Sigmoid colon (tissue), 7 donors: ENCODE data around the gene PIGV. TPM values are rescaled to one million over a fixed set of nuclear protein-coding genes. Genes with fewer than 3 reads are reported as not detected.

Experiments
- DNase-seq: peaks from one replicate; pipeline ENCODE4 v3.0.0-alpha.2; 2019
- H3K27ac ChIP-seq, 4 donors: fragments of 200-600 bp; sonication (generic); one replicate each; pipeline ENCODE4 v1.5.1; 2016 to 2019; ENCODE audit warnings: mild to moderate bottlenecking in 1 of 4
- H3K27me3 ChIP-seq, 3 donors: fragments of 200-600 bp; sonication (generic); one replicate each; pipeline ENCODE4 v1.5.1; 2019; ENCODE audit warnings: mild to moderate bottlenecking in 1 of 3
- H3K36me3 ChIP-seq, 4 donors: fragments of 200-600 bp; sonication (generic); one replicate each; pipeline ENCODE4 v1.5.1; 2016 to 2019
- H3K4me1 ChIP-seq, 4 donors: fragments of 200-600 bp; sonication (generic); one replicate each; pipeline ENCODE4 v1.5.1; 2017 to 2019
- H3K4me3 ChIP-seq, 4 donors: fragments of 200-600 bp; sonication (generic); one replicate each; pipeline ENCODE4 v1.5.1; 2017 to 2019; ENCODE audit warnings: mild to moderate bottlenecking in 2 of 4, moderate library complexity in 1 of 4
- H3K9me3 ChIP-seq, 4 donors: fragments of 200-600 bp in 3 of 4; sonication (generic) in 3 of 4; one replicate each; pipeline versions ENCODE4 v1.5.1 to v1.6.1; 2013 to 2019
- EP300 ChIP-seq, 4 donors: sonication (generic); formaldehyde crosslinking; IDR thresholded peaks; one replicate each; pipeline ENCODE4 v1.6.1; 2017; ENCODE audit warnings: antibody characterized with exemption in 4 of 4
- POLR2A ChIP-seq, 2 donors: fragments of 450-650 bp; IDR thresholded peaks; one replicate each; pipeline ENCODE4 v1.6.1; 2016; ENCODE audit warnings: antibody characterized with exemption in 2 of 2, mild to moderate bottlenecking in 2 of 2, moderate library complexity in 2 of 2
- POLR2AphosphoS5 ChIP-seq, 4 donors: sonication (generic); formaldehyde crosslinking; IDR thresholded peaks; one replicate each; pipeline ENCODE4 v1.6.1; 2017; ENCODE audit warnings: antibody characterized with exemption in 4 of 4
- WGBS, 2 donors: extraction: QIAGEN DNeasy Blood & Tissue Kit; methylation state at CpG; one replicate each; pipeline ENCODE4 v1.1.7; 2013; 5-methylcytosine and 5-hydroxymethylcytosine counted together
- intact Hi-C: fragments of 100-400 bp; cut with DNase I; formaldehyde crosslinking; loops from one replicate; pipeline ENCODE4 v1.15.1; 2023
- polyA plus RNA-seq, 3 donors: library from polyadenylated mRNA; stranded (reverse); fragments of 200-250 nt; gene quantifications; one replicate each; pipeline ENCODE4 v1.2.3, GENCODE V29; 2013
- total RNA-seq, 4 donors: library from RNA; depleted of rRNA; stranded (reverse); fragments of >200 nt; gene quantifications; one replicate each; pipeline ENCODE4 v1.1.0, GENCODE V29; 2016
- TF ChIP-seq, protein P1 (sequence below), 4 experiments: fragments of 450-650 bp in 3 of 4; fragments of 200-600 bp in 1 of 4; IDR thresholded peaks; one replicate each; pipeline ENCODE4 v1.5.1; 2016 to 2019; ENCODE audit warnings: antibody characterized with exemption in 4 of 4, mild to moderate bottlenecking in 3 of 4, moderate library complexity in 2 of 4
- donor health status: healthy with polysubstance abuse.
- donor health status: Bipolar disorder and iron deficiency.
- donor health status: healthy.

PIGV gene
- total and polyA plus RNA-seq, 7 donors = 5.1 to 24.9 (median 11.5) TPM

DNA sequence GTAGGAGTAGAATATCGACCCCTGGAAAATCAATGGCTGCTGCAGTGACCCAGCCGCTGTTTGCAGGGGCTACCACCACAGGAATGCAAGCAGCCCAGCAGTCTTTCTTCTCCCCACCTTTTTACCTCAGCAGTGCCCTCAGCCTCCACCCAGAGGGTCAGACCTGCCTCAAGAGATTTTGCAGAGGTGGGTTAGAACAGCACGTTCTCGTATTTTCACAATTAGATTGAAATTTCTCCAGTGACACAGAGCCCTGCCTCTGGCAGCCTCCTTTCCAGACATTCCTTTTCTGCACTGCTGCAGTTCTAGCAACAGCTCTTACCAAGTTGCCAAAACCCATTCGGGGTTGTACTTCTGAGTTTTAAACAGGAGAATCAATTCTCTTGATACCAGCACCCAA, 38.3 kb upstream of the PIGV start:
- TF ChIP-seq EP300 (IDR thresholded peaks at IDR 0.05) = no peak
- no peak for TF ChIP-seq POLR2AphosphoS5 (IDR thresholded peaks at IDR 0.05)
- TF ChIP-seq, protein P1, sequence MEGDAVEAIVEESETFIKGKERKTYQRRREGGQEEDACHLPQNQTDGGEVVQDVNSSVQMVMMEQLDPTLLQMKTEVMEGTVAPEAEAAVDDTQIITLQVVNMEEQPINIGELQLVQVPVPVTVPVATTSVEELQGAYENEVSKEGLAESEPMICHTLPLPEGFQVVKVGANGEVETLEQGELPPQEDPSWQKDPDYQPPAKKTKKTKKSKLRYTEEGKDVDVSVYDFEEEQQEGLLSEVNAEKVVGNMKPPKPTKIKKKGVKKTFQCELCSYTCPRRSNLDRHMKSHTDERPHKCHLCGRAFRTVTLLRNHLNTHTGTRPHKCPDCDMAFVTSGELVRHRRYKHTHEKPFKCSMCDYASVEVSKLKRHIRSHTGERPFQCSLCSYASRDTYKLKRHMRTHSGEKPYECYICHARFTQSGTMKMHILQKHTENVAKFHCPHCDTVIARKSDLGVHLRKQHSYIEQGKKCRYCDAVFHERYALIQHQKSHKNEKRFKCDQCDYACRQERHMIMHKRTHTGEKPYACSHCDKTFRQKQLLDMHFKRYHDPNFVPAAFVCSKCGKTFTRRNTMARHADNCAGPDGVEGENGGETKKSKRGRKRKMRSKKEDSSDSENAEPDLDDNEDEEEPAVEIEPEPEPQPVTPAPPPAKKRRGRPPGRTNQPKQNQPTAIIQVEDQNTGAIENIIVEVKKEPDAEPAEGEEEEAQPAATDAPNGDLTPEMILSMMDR (IDR thresholded peaks at IDR 0.05) = no peak
- TF ChIP-seq POLR2A (IDR thresholded peaks at IDR 0.05) = no peak
- H3K4me3 ChIP-seq = no peak overlapping the region
- no peak for DNase-seq
- H3K36me3 ChIP-seq = peaks cover 0 to 42% (median 4%) of the 10 kb centered on the region in 4 donors
- H3K27ac ChIP-seq = no peak overlapping the region
- peaks cover 0 to 67% (median 25%) of the 10 kb centered on the region in 4 donors for H3K4me1 ChIP-seq
- H3K9me3 ChIP-seq = no peaks in the 10 kb centered on the region
- intact Hi-C loops = no loop called here
- WGBS, 2 donors = 90 to 94% methylated on average over 5 of the region's 5 CpGs
- H3K27me3 ChIP-seq = no peaks in the 10 kb centered on the region

DNA sequence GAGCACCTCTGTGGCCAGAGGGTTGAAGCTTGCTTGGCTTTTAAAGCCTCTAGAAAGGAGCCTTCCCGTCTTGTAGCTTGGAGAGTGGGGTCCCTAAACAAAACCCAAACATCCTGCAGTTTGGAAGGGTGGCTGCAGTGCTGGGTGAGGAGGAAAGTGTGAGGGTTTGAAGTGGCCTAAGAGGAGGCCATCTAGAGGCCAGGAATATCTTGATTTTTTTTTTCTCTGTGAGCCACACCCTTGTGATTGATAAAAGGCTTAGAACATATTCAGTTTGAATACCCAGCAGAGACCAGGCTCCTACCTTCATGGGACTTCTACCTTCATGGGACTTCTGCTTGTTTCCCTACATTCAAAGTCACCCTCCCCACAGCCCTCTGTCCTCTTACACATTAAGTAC, 37.3 kb upstream of the PIGV start:
- H3K4me1 ChIP-seq = peaks cover 0 to 60% (median 23%) of the 10 kb centered on the region in 4 donors
- WGBS, 2 donors = 81 to 83% methylated on average over 1 of the region's 1 CpG
- H3K27ac ChIP-seq = no peak overlapping the region
- TF ChIP-seq EP300 (IDR thresholded peaks at IDR 0.05) (no peak), POLR2A (IDR thresholded peaks at IDR 0.05) (no peak), POLR2AphosphoS5 (IDR thresholded peaks at IDR 0.05) (no peak)
- TF ChIP-seq, protein P1 (IDR thresholded peaks at IDR 0.05) = no peak
- peaks cover 0 to 34% (median 4%) of the 10 kb centered on the region in 4 donors for H3K36me3 ChIP-seq
- H3K4me3 ChIP-seq = no peak overlapping the region
- no peak for DNase-seq
- no peaks in the 10 kb centered on the region for H3K27me3 ChIP-seq
- intact Hi-C loops = no loop called here
- no peaks in the 10 kb centered on the region for H3K9me3 ChIP-seq

DNA sequence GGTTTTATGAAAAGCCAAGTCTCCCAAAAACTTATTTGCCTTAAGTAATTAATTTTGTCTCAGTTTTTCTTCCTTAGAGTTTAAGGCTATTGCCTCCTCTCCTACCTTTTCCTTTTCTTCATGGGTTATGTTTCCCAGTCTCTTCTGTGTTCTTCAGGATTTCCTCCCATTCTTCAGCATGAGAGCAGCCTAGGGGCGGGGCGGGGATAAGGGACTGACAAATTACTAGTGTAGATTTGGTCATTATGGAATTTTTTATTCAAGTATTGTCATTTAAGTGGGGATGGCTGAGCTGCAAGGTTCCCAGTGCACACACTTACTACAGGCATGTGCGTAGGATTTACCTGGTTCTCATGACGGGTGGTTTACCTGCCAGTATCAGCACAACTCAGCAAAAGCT, 35.2 kb upstream of the PIGV start:
- WGBS, 2 donors = 96% methylated on average over 4 of the region's 4 CpGs

DNA sequence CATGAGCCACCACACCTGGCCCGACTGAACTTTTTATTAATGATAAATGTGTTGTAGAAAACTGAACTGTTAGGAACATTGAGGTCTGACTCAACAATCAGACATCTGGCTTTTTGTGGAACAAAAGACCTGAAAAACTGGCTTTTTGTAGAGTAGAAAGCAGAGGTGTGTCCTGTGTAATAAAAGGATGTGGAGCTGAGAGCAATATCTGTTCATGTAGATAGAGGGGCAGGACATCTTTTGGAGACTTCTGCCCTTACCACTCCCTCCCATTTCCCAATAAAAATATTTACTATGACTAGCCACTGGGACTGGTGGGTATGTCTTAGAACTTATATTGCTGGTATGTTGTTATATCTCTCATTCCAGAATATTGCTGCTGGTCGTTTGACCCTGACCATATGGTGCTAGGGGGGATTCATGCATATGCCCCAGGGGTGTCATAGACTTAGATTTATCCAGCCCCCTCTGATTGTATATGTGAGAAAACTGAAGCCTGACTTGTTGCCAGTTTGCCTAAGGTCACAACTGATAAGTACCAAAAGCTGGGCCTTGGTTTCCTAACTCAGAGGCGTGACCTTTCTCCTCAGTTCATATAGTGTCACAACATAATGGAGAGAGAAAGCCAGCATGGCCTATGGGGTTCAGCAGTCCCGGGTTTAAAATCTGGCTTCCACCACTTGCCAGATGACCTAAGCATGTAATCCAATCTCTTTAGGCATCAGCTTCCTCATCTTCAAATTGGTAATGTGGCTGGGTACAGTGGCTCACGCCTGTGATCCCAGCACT, 33.5 kb upstream of the PIGV start:
- TF ChIP-seq POLR2AphosphoS5 (IDR thresholded peaks at IDR 0.05) = no peak
- TF ChIP-seq POLR2A (IDR thresholded peaks at IDR 0.05) = no peak
- no peak for TF ChIP-seq EP300 (IDR thresholded peaks at IDR 0.05)
- TF ChIP-seq, protein P1 (IDR thresholded peaks at IDR 0.05) = no peak
- Histone ChIP-seq H3K4me3 (no peak overlapping the region), H3K4me1 (peaks cover 0 to 38% (median 15%) of the 10 kb centered on the region in 4 donors), H3K27ac (peak overlapping the region in 2 of 4 donors; percentile 26 to 49), H3K27me3 (no peaks in the 10 kb centered on the region), H3K9me3 (no peaks in the 10 kb centered on the region), H3K36me3 (peaks cover 0 to 30% (median 4%) of the 10 kb centered on the region in 4 donors)
- no peak for DNase-seq
- 76 to 87% methylated on average over 5 of the region's 5 CpGs for WGBS, 2 donors
- intact Hi-C loops = no loop called here

More for the DNA sequence above, 35.2 kb upstream of the PIGV start:
- peak overlapping the region in 3 of 4 donors; percentile 6 to 49 (median 26) for H3K27ac ChIP-seq
- peaks cover 0 to 23% (median 2%) of the 10 kb centered on the region in 4 donors for H3K36me3 ChIP-seq
- intact Hi-C loops = no loop called here
- H3K4me3 ChIP-seq = no peak overlapping the region
- no peaks in the 10 kb centered on the region for H3K9me3 ChIP-seq
- H3K27me3 ChIP-seq = no peaks in the 10 kb centered on the region
- TF ChIP-seq, protein P1 (IDR thresholded peaks at IDR 0.05) = no peak
- TF ChIP-seq POLR2A (IDR thresholded peaks at IDR 0.05) (no peak), POLR2AphosphoS5 (IDR thresholded peaks at IDR 0.05) (no peak), EP300 (IDR thresholded peaks at IDR 0.05) (no peak)
- no peak for DNase-seq
- H3K4me1 ChIP-seq = peaks cover 0 to 56% (median 23%) of the 10 kb centered on the region in 4 donors
